ENCODE measurements around the gene INPP1.

The INPP1 gene

GRCh38 chr2:190415251-190415650, 71.9 kb downstream of the INPP1 start:
- DNase-seq: no peak
- H3K9me3 ChIP-seq (ENCODE audit: control insufficient read depth, low read length): no peaks in the 10 kb centered on the region
- H3K36me3 ChIP-seq (ENCODE audit: control insufficient read depth, insufficient read depth, low read length): peaks cover 7% of the 10 kb centered on the region
- H3K27me3 ChIP-seq (replicated peaks; ENCODE audit: control insufficient read depth, insufficient read depth, low read length, poor library complexity, severe bottlenecking): no peaks in the 10 kb centered on the region
- no peak overlapping the region for H3K4me3 ChIP-seq (ENCODE audit: insufficient read depth, low read depth, low read length, poor library complexity, severe bottlenecking)
- H3K4me1 ChIP-seq (ENCODE audit: control insufficient read depth, insufficient read depth, low read length, poor library complexity, severe bottlenecking): peaks cover under 1% of the 10 kb centered on the region
- H3K27ac ChIP-seq (ENCODE audit: insufficient read depth, low read length, poor library complexity, severe bottlenecking): no peak overlapping the region

DNA sequence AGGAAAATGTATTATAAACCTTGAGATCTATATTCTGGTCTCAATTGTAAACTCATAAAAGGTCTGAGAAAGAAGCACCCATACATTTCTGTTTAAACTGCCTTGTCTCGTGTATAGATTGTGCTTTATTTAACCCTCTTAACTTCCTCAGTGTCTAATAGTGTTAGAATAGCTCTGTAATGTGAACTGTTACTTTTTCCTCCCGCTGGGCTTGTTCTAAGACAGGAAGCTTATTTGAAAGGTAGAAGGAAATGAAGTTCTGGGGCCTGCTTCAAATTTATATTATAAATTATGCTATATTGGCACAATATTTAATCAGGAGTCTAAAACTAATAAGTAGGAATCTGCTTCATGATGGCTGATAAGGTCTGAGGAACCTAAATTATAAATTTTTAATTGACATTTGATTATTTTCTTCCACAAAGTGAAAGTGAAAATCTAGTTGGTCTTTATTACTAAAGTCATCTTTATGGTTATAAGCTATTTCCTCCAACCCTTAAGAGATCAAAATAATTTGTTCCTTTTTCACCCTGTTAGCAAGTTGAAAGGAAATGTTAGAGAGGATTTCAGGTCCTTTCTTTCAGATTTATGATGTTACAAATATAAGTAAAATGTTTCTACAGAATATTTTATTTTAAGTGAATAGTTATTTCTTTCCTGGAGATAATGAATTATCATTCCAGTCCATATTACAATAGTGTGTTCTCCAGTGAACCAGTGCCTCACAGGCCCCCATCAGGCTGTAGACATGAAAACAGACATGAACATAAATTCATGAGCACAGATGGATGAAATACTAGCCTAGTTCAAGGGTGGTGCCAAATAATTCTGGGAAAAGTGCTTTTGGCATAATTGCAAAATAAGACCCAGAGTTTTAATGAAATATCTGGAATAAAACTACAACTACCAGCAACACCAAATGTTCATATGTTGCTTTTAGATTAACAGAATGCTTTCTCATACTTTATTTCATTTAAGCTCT, 72.7 kb downstream of the INPP1 start:
- Histone ChIP-seq H3K4me1 (ENCODE audit: control insufficient read depth, insufficient read depth, low read length, poor library complexity, severe bottlenecking) (no peaks in the 10 kb centered on the region), H3K27me3 (replicated peaks; ENCODE audit: control insufficient read depth, insufficient read depth, low read length, poor library complexity, severe bottlenecking) (no peaks in the 10 kb centered on the region), H3K9me3 (ENCODE audit: control insufficient read depth, low read length) (no peaks in the 10 kb centered on the region), H3K36me3 (ENCODE audit: control insufficient read depth, insufficient read depth, low read length) (peaks cover 7% of the 10 kb centered on the region), H3K27ac (ENCODE audit: insufficient read depth, low read length, poor library complexity, severe bottlenecking) (peak overlapping the region; percentile 54), H3K4me3 (ENCODE audit: insufficient read depth, low read depth, low read length, poor library complexity, severe bottlenecking) (no peak overlapping the region)
- no peak for DNase-seq

DNA sequence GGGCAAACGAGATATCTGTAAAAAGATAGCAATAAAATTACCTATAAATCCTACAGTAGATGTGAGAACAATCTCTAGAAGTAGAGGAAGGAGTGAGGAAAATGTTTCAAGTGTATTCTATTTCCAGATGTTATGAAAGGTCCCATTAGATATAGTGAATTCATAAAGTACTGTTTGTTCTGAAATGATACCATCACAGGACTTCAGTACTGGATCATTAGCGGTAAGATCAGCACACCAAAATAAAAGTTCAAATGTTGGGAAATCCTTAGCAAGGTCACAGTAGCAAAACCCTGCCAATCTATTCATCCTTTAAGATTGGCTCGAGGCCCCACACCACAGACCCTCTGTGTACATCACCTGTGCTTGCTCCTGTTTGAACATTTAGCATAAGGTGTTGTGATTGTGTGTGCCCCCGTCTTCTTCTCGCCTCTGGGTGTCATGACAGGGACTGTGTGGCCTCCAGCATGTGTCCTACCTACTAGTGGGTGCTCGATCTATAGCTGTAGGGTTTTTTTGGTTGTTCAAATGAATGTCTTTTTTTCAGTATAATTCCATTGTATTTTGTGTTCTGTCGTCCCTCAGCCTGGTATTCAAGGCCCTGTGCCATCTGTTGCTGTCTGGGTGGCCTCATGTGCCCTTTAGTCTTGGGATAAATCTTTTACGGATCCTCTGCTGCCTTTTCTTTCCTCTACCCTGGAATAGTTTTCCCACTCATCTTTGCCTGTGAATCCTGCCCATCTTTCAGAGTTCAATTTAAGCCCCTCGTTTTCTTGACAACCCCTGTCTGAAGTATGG, 73.9 kb downstream of the INPP1 start:
- no peaks in the 10 kb centered on the region for H3K27me3 ChIP-seq (replicated peaks; ENCODE audit: control insufficient read depth, insufficient read depth, low read length, poor library complexity, severe bottlenecking)
- H3K4me3 ChIP-seq (ENCODE audit: insufficient read depth, low read depth, low read length, poor library complexity, severe bottlenecking): no peak overlapping the region
- no peak overlapping the region for H3K27ac ChIP-seq (ENCODE audit: insufficient read depth, low read length, poor library complexity, severe bottlenecking)
- no peaks in the 10 kb centered on the region for H3K4me1 ChIP-seq (ENCODE audit: control insufficient read depth, insufficient read depth, low read length, poor library complexity, severe bottlenecking)
- DNase-seq: no peak
- H3K9me3 ChIP-seq (ENCODE audit: control insufficient read depth, low read length): no peaks in the 10 kb centered on the region
- H3K36me3 ChIP-seq (ENCODE audit: control insufficient read depth, insufficient read depth, low read length): peaks cover 7% of the 10 kb centered on the region

DNA sequence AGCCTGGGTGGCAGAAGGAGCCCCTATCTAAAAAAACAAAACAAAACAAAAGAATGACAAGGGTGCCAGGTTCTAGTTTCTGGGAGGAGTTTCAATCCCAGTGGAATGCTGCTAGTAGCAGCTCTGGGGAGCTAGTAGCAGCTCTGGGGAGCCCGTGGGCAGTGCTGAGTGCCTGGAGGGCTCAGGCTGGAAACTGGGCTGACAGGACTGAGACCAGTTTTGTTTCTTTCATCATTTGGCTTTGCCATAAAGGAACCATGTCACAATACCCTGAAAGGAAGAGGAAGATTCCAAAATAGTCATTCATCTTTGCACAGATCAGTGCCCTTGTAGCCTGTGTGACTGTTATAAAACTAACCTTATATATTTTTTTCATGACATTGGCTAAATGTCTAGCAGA, 75.3 kb downstream of the INPP1 start:
- no peaks in the 10 kb centered on the region for H3K4me1 ChIP-seq (ENCODE audit: control insufficient read depth, insufficient read depth, low read length, poor library complexity, severe bottlenecking)
- H3K27ac ChIP-seq (ENCODE audit: insufficient read depth, low read length, poor library complexity, severe bottlenecking): no peak overlapping the region
- no peaks in the 10 kb centered on the region for H3K9me3 ChIP-seq (ENCODE audit: control insufficient read depth, low read length)
- H3K27me3 ChIP-seq (replicated peaks; ENCODE audit: control insufficient read depth, insufficient read depth, low read length, poor library complexity, severe bottlenecking): no peaks in the 10 kb centered on the region
- H3K36me3 ChIP-seq (ENCODE audit: control insufficient read depth, insufficient read depth, low read length): peaks cover 7% of the 10 kb centered on the region
- no peak overlapping the region for H3K4me3 ChIP-seq (ENCODE audit: insufficient read depth, low read depth, low read length, poor library complexity, severe bottlenecking)
- no peak for DNase-seq

- no peak overlapping the region for H3K4me3 ChIP-seq (ENCODE audit: insufficient read depth, low read depth, low read length, poor library complexity, severe bottlenecking)
Measured at GRCh38 chr2:190420801-190421200, 77.4 kb downstream of the INPP1 start.

More at GRCh38 chr2:190420801-190421200, 77.4 kb downstream of the INPP1 start:
- no peaks in the 10 kb centered on the region for H3K9me3 ChIP-seq (ENCODE audit: control insufficient read depth, low read length)
- H3K27me3 ChIP-seq (replicated peaks; ENCODE audit: control insufficient read depth, insufficient read depth, low read length, poor library complexity, severe bottlenecking): no peaks in the 10 kb centered on the region
- peaks cover 7% of the 10 kb centered on the region for H3K36me3 ChIP-seq (ENCODE audit: control insufficient read depth, insufficient read depth, low read length)
- no peak overlapping the region for H3K27ac ChIP-seq (ENCODE audit: insufficient read depth, low read length, poor library complexity, severe bottlenecking)
- no peak for DNase-seq
- no peaks in the 10 kb centered on the region for H3K4me1 ChIP-seq (ENCODE audit: control insufficient read depth, insufficient read depth, low read length, poor library complexity, severe bottlenecking)
